ENCODE data around the gene GLRX. TPM values are rescaled to one million over a fixed set of nuclear protein-coding genes. Genes with fewer than 3 reads are reported as not detected.
A peak's percentile ranks its signal among the peaks of the same experiment; 100 is the strongest.
"Not testable (repeated sequence)": the region's sequence is repeated elsewhere in the genome, so short reads cannot be mapped to it uniquely, and the experiment has no call there.

GLRX gene
- total RNA-seq, 8 experiments from 2014 or later = 16.4 to 116 (median 20.2) TPM

- H3K27ac ChIP-seq = no peak overlapping the region
- 0 to 68% (median 40%) methylated on average over 1 to 6 of the region's 7 CpGs; no CpG with 5 or more reads in 1 of the 10 experiments for WGBS, 10 experiments
- H3K4me1 ChIP-seq (replicated peaks in 1 of 2) = peaks cover 12 to 13% of the 10 kb centered on the region in 2 donors
- H3K4me3 ChIP-seq = no peak overlapping the region
- no peak for ATAC-seq (replicated peaks in 6 of 8)
- in situ Hi-C loops (cut with MboI; ENCODE audit: low pct_unique_long_range_greater_than_20kb in 2 of 9, low sequenced_read_pairs in 9 of 9, unreplicated experiment in 9 of 9) = no loop called here
Measured at GRCh38 chr5:95823218-95823737, 752 bp upstream of the GLRX start.

GRCh38 chr5:95822043-95822541 is 434 bp downstream of the GLRX start:
- Histone ChIP-seq H3K27ac (peak overlapping the region; percentile 8 to 42), H3K4me1 (replicated peaks in 1 of 2) (peaks cover 18 to 20% of the 10 kb centered on the region in 2 donors), H3K4me3 (peak overlapping the region; percentile 45 to 69 (median 54))
- peak; percentile 51 to 90 (median 84) for ATAC-seq (replicated peaks in 6 of 8)
- 0% methylated on average over 1 to 2 of the region's 19 CpGs; no CpG with 5 or more reads in 5 of the 10 experiments for WGBS, 10 experiments
- in situ Hi-C loops (cut with MboI; ENCODE audit: low pct_unique_long_range_greater_than_20kb in 2 of 9, low sequenced_read_pairs in 9 of 9, unreplicated experiment in 9 of 9) = no loop called here

GRCh38 chr5:95821110-95822021 is 1.2 kb downstream of the GLRX start:
- Histone ChIP-seq H3K4me1 (replicated peaks in 1 of 2) (peaks cover 18 to 20% of the 10 kb centered on the region in 2 donors), H3K4me3 (peak overlapping the region; percentile 45 to 69 (median 54)), H3K27ac (peak overlapping the region in 1 of 2 donors; percentile 42)
- in situ Hi-C loops (cut with MboI; ENCODE audit: low pct_unique_long_range_greater_than_20kb in 2 of 9, low sequenced_read_pairs in 9 of 9, unreplicated experiment in 9 of 9) = no loop called here
- 0 to 100% (median 66%) methylated on average over 1 to 6 of the region's 9 CpGs; no CpG with 5 or more reads in 1 of the 10 experiments for WGBS, 10 experiments
- peak in 1 of 8 experiments; percentile 9 for ATAC-seq (replicated peaks in 6 of 8)

- Histone ChIP-seq H3K4me1 (replicated peaks in 1 of 2) (peaks cover 14 to 15% of the 10 kb centered on the region in 2 donors), H3K4me3 (no peak overlapping the region), H3K27ac (no peak overlapping the region)
- ATAC-seq (replicated peaks in 6 of 8) = no peak
- in situ Hi-C loops (cut with MboI; ENCODE audit: low pct_unique_long_range_greater_than_20kb in 2 of 9, low sequenced_read_pairs in 9 of 9, unreplicated experiment in 9 of 9) = no loop called here
- 22 to 100% (median 79%) methylated on average over 1 to 12 of the region's 14 CpGs for WGBS, 10 experiments
Measured at GRCh38 chr5:95818181-95819147, 4.1 kb downstream of the GLRX start.

- peaks cover 12 to 14% of the 10 kb centered on the region in 2 donors for H3K4me1 ChIP-seq (replicated peaks in 1 of 2)
- WGBS, 10 experiments = 0 to 95% (median 47%) methylated on average over 1 to 9 of the region's 12 CpGs; no CpG with 5 or more reads in 1 of the 10 experiments
- in situ Hi-C loops (cut with MboI; ENCODE audit: low pct_unique_long_range_greater_than_20kb in 2 of 9, low sequenced_read_pairs in 9 of 9, unreplicated experiment in 9 of 9) = no loop called here
- no peak overlapping the region for H3K4me3 ChIP-seq
- peak in 1 of 8 experiments; percentile 34 for ATAC-seq (replicated peaks in 6 of 8)
- no peak overlapping the region for H3K27ac ChIP-seq
Measured at GRCh38 chr5:95817430-95817829, 5.1 kb downstream of the GLRX start.

- H3K27ac ChIP-seq = no peak overlapping the region
- in situ Hi-C loops (cut with MboI; ENCODE audit: low pct_unique_long_range_greater_than_20kb in 2 of 9, low sequenced_read_pairs in 9 of 9, unreplicated experiment in 9 of 9) = no loop called here
- ATAC-seq (replicated peaks in 6 of 8) = no peak
- WGBS, 10 experiments = 76 to 100% (median 84%) methylated on average over 1 to 4 of the region's 4 CpGs; no CpG with 5 or more reads in 3 of the 10 experiments
- peaks cover 12 to 14% of the 10 kb centered on the region in 2 donors for H3K4me1 ChIP-seq (replicated peaks in 1 of 2)
- no peak overlapping the region for H3K4me3 ChIP-seq
Measured at GRCh38 chr5:95816776-95817175, 5.8 kb downstream of the GLRX start.

GRCh38 chr5:95816341-95816740 is 6.2 kb downstream of the GLRX start:
- Histone ChIP-seq H3K4me3 (no peak overlapping the region), H3K27ac (no peak overlapping the region), H3K4me1 (replicated peaks in 1 of 2) (peaks cover 8 to 11% of the 10 kb centered on the region in 2 donors)
- WGBS, 10 experiments = 88 to 100% (median 91%) methylated on average over 1 to 8 of the region's 8 CpGs; no CpG with 5 or more reads in 1 of the 10 experiments
- in situ Hi-C loops (cut with MboI; ENCODE audit: low pct_unique_long_range_greater_than_20kb in 2 of 9, low sequenced_read_pairs in 9 of 9, unreplicated experiment in 9 of 9) = no loop called here
- no peak for ATAC-seq (replicated peaks in 6 of 8)

- in situ Hi-C loops (cut with MboI; ENCODE audit: low pct_unique_long_range_greater_than_20kb in 2 of 9, low sequenced_read_pairs in 9 of 9, unreplicated experiment in 9 of 9) = no loop called here
- no peak for ATAC-seq (replicated peaks in 6 of 8)
- Histone ChIP-seq H3K4me3 (no peak overlapping the region), H3K4me1 (replicated peaks in 1 of 2) (peaks cover 5 to 8% of the 10 kb centered on the region in 2 donors), H3K27ac (no peak overlapping the region)
- 80 to 100% (median 89%) methylated on average over 1 to 4 of the region's 4 CpGs; no CpG with 5 or more reads in 4 of the 10 experiments for WGBS, 10 experiments
Measured at GRCh38 chr5:95815155-95815729, 7.3 kb downstream of the GLRX start.

- WGBS, 10 experiments = 80 to 100% (median 93%) methylated on average over 1 to 5 of the region's 8 CpGs; no CpG with 5 or more reads in 5 of the 10 experiments
- H3K27ac ChIP-seq; H3K4me1 ChIP-seq (replicated peaks in 1 of 2); ATAC-seq (replicated peaks in 6 of 8); in situ Hi-C loops (cut with MboI; ENCODE audit: low pct_unique_long_range_greater_than_20kb in 2 of 9, low sequenced_read_pairs in 9 of 9, unreplicated experiment in 9 of 9); H3K4me3 ChIP-seq: not testable (repeated sequence)
Measured at GRCh38 chr5:95813035-95813434, 9.5 kb downstream of the GLRX start.

GRCh38 chr5:95812074-95812471 is 10.5 kb downstream of the GLRX start:
- in situ Hi-C loops (cut with MboI; ENCODE audit: low pct_unique_long_range_greater_than_20kb in 2 of 9, low sequenced_read_pairs in 9 of 9, unreplicated experiment in 9 of 9) = no loop called here
- Histone ChIP-seq H3K4me3 (no peak overlapping the region), H3K4me1 (replicated peaks in 1 of 2) (no peaks in the 10 kb centered on the region), H3K27ac (no peak overlapping the region)
- WGBS, 10 experiments = 26 to 100% (median 87%) methylated on average over 1 to 4 of the region's 6 CpGs; no CpG with 5 or more reads in 2 of the 10 experiments
- ATAC-seq (replicated peaks in 6 of 8) = no peak

- 85 to 100% (median 97%) methylated on average over 1 to 4 of the region's 13 CpGs; no CpG with 5 or more reads in 6 of the 10 experiments for WGBS, 10 experiments
- H3K4me3 ChIP-seq; H3K27ac ChIP-seq; in situ Hi-C loops (cut with MboI; ENCODE audit: low pct_unique_long_range_greater_than_20kb in 2 of 9, low sequenced_read_pairs in 9 of 9, unreplicated experiment in 9 of 9); H3K4me1 ChIP-seq (replicated peaks in 1 of 2); ATAC-seq (replicated peaks in 6 of 8): not testable (repeated sequence)
Measured at GRCh38 chr5:95811461-95812073, 11.0 kb downstream of the GLRX start.

- H3K27ac ChIP-seq; H3K4me1 ChIP-seq (replicated peaks in 1 of 2); in situ Hi-C loops (cut with MboI; ENCODE audit: low pct_unique_long_range_greater_than_20kb in 2 of 9, low sequenced_read_pairs in 9 of 9, unreplicated experiment in 9 of 9); ATAC-seq (replicated peaks in 6 of 8); H3K4me3 ChIP-seq: not testable (repeated sequence)
- WGBS, 10 experiments = 48 to 100% (median 90%) methylated on average over 2 of the region's 6 CpGs; no CpG with 5 or more reads in 5 of the 10 experiments
Measured at GRCh38 chr5:95811126-95811423, 11.5 kb downstream of the GLRX start.

Data from motor neuron (in vitro differentiated cells).